Adrenal gland (tissue), 12 donors: ENCODE results near the gene ZNF525. TPM values are rescaled to one million over a fixed set of nuclear protein-coding genes. Genes with fewer than 3 reads are reported as not detected.

Experiments
- DNase-seq, 7 donors: peaks; one replicate each; pipeline ENCODE4 v3.0.0-alpha.2; 2019 to 2020
- H3K27ac ChIP-seq, 5 donors: fragments of 200-600 bp; sonication (generic) in 4 of 5; 1 replicate in 3 of 5; 2 replicates in 2 of 5; pipeline versions ENCODE4 v1.5.1 to v1.8.0; 2016 to 2020; ENCODE audit warnings: mild to moderate bottlenecking in 1 of 5
- H3K27me3 ChIP-seq: fragments of 200-600 bp; 2 replicates; pipeline ENCODE4 v1.8.0; 2021
- H3K36me3 ChIP-seq, 2 donors: fragments of 200-600 bp; replicated peaks in 1 of 2; 1 replicate in 1 of 2; 2 replicates in 1 of 2; pipeline versions ENCODE4 v1.5.1 to v1.8.0; 2018 to 2022
- H3K4me1 ChIP-seq, 2 donors: fragments of 200-600 bp; replicated peaks in 1 of 2; 1 replicate in 1 of 2; 2 replicates in 1 of 2; pipeline versions ENCODE4 v1.5.1 to v1.8.0; 2018 to 2021
- H3K4me3 ChIP-seq, 4 donors: fragments of 200-600 bp; sonication (generic) in 3 of 4; one replicate each; pipeline ENCODE4 v1.5.1; 2016 to 2018
- H3K9me3 ChIP-seq, 3 donors: fragments of 200-600 bp; sonication (generic) in 1 of 3; replicated peaks in 1 of 3; 1 replicate in 2 of 3; 2 replicates in 1 of 3; pipeline versions ENCODE4 v1.5.1 to v1.8.0; 2016 to 2021
- CTCF ChIP-seq, 6 experiments: fragments of 450-650 bp in 4 of 6; fragments of 200-600 bp in 2 of 6; sonication (generic) in 1 of 6; IDR thresholded peaks; 1 replicate in 5 of 6; 2 replicates in 1 of 6; pipeline versions ENCODE4 v1.5.1 to v1.8.0; 2016 to 2021; ENCODE audit warnings: antibody characterized with exemption in 6 of 6, mild to moderate bottlenecking in 2 of 6, moderate library complexity in 1 of 6
- POLR2A ChIP-seq, 2 donors: fragments of 450-650 bp; IDR thresholded peaks; one replicate each; pipeline ENCODE4 v1.6.1; 2017; ENCODE audit warnings: antibody characterized with exemption in 2 of 2, mild to moderate bottlenecking in 2 of 2, moderate library complexity in 1 of 2
- WGBS, 4 donors: extraction: QIAGEN DNeasy Blood & Tissue Kit in 2 of 4; methylation state at CpG; one replicate each; pipeline versions ENCODE4 v1.1.5 to v1.1.7; 2013 to 2017; 5-methylcytosine and 5-hydroxymethylcytosine counted together
- intact Hi-C, 2 donors: fragments of 100-400 bp; cut with DNase I; formaldehyde crosslinking; loops; one replicate each; pipeline versions ENCODE4 v1.14.1 to v1.15.0; 2022 to 2023
- polyA plus RNA-seq, 3 donors: library from polyadenylated mRNA; stranded (reverse); fragments of 200-250 nt in 2 of 3; fragments of 350-450 nt in 1 of 3; fragmentation: Illumina TruSeq in 1 of 3; extraction: RNeasy Lipid Tissue Mini Kit (QIAGEN cat#74804) in 1 of 3; gene quantifications; one replicate each; pipeline ENCODE4 v1.2.3, GENCODE V29; 2013 to 2014
- small RNA-seq, 2 donors: library from RNA; depleted of rRNA; stranded (forward); fragments of <200 nt; gene quantifications; one replicate each; pipeline ENCODE3, GENCODE V24; 2016
- total RNA-seq, 9 donors: library from RNA; depleted of rRNA in 4 of 9; stranded (reverse); fragments of >200 nt in 4 of 9; fragments of 120-200 nt in 1 of 9; fragmentation: NEBNext Ultra II Directional in 1 of 9; extraction: Animal tissue kit (Norgen Biotek cat#: 25700) in 1 of 9; gene quantifications; one replicate each; pipeline versions ENCODE4 v1.1.0 to v1.2.4, GENCODE V29; 2013 to 2023
- donor health status: healthy with polysubstance abuse.
- donor health status: Bipolar disorder and iron deficiency.
- donor health status: DM: yes; HTN: yes; CAD: no.
- donor health status: DM: no; HTN: no; CAD: no.
- donor health status: DM: no; HTN: no; CAD: no.
- donor health status: DM: yes; HTN: yes; CAD: no.

The ZNF525 gene
- total and polyA plus RNA-seq, 12 donors = 3.0 to 22.5 (median 8.8) TPM

GRCh38 chr19:53424968-53425597, 59.6 kb downstream of the ZNF525 start:
- DNase-seq = peak; percentile 76 to 94 (median 85)
- Histone ChIP-seq H3K4me1 (peaks cover 0 to 5% of the 10 kb centered on the region in 2 donors), H3K27ac (peak overlapping the region in 2 of 5 donors; percentile 13 to 81), H3K4me3 (no peak overlapping the region), H3K27me3 (no peaks in the 10 kb centered on the region), H3K9me3 (no peaks in the 10 kb centered on the region), H3K36me3 (no peaks in the 10 kb centered on the region)
- 22 to 25% (median 23%) methylated on average over 7 to 9 of the region's 9 CpGs for WGBS, 4 donors
- intact Hi-C loops = loop anchor here in 1 of 2 donors (10.0 kb wide), 1 partner anchor 90 kb away; no protein-coding TSS in a partner anchor
- TF ChIP-seq CTCF (IDR thresholded peaks at IDR 0.05) (peak; percentile 65 to 86 (median 78)), POLR2A (IDR thresholded peaks at IDR 0.05) (no peak)

DNA sequence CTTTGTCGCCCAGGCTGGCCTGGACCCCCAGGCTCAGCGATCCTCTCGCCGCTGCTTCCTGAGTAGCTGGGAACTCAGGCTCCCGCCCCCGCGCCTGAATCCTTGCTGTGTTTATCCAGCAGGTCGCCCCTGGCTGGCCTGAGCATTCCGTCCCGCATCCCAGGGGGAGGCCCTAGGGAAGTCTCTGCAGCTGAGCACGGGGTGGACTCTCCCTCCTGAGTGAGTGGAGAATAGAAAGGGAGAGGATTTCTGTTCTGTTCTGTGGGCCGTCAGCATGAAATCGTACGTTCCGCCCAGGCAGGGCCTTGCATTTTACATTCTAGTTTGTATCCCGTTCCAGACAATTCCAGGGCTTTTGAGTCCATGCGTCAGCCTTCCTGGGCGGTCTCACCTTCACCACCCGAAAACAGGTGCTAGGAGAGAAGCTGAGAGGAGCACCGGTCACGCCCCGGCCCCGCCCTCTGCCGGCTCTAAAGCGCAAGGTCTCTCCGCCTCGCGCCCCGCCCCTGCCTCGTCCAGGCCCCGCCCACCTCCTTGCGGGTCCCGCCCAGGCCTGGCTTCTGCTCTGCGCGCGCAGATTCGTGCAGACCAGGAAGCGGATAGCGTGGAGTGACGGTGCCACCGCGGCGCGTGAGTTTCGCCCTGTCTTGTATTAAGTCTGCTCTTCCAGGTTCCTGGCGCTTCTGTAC, 66.0 kb downstream of the ZNF525 start, which contains the start of gene ZNF761:
Gene ZNF761 (plus strand): TSS at position 586 of the 689 bp plus-strand sequence. CDS start 15,285 bp downstream, outside the sequence.
- Histone ChIP-seq H3K4me3 (peak within 1 kb of the TSS in 3 of 4 donors; percentile 23 to 70 (median 50)), H3K9me3 (no peaks in the 10 kb centered on the region), H3K36me3 (no peaks in the 10 kb centered on the region), H3K27me3 (no peaks in the 10 kb centered on the region), H3K4me1 (peaks cover 0 to 5% of the 10 kb centered on the region in 2 donors), H3K27ac (peak within 1 kb of the TSS; percentile 53 to 88 (median 70))
- intact Hi-C loops = no loop called here
- 1 to 3% (median 2%) methylated on average over 11 to 46 of the region's 46 CpGs for WGBS, 4 donors
- TF ChIP-seq CTCF (IDR thresholded peaks at IDR 0.05) (peak; percentile 17 to 49 (median 42)), POLR2A (IDR thresholded peaks at IDR 0.05) (peak in 1 of 2 donors; percentile 75)
- peak; percentile 95 to 98 (median 97) for DNase-seq

DNA sequence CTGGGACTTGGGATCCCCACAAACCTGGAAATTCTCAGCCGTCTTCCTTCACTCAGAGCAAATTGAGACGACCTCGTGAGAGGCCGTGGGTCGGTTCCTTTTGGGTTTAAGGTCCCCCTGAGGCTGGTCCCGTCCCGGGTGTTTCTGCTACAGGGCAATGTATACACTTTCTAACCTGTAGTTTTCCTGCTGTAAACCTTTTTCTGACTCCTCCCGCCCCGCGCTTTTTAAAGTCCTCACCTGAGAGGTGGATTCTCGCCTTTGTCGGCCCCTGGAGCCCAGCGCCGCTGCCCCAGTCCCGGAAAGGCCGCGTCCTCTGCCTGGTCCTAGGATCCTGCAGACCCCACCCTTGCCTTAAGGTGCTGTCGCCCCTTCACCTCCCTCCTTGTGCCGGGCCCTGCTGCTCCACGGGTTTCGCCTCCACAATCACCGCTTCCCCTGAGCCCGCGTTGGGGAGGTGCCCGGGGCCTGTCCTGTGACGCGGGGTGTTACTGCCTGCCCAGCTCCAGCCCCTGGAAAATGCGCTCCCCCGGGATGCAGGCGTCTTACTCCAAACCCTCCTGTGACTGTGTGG, 66.7 kb downstream of the ZNF525 start:
- 0 to 1% (median 1%) methylated on average over 25 to 30 of the region's 30 CpGs for WGBS, 4 donors
- H3K4me1 ChIP-seq = peaks cover 0 to 5% of the 10 kb centered on the region in 2 donors
- peak in 4 of 7 donors; percentile 21 to 40 (median 30) for DNase-seq
- H3K27me3 ChIP-seq = no peaks in the 10 kb centered on the region
- TF ChIP-seq POLR2A (IDR thresholded peaks at IDR 0.05) (no peak), CTCF (IDR thresholded peaks at IDR 0.05) (no peak)
- peak overlapping the region in 3 of 4 donors; percentile 23 to 70 (median 50) for H3K4me3 ChIP-seq
- no peaks in the 10 kb centered on the region for H3K9me3 ChIP-seq
- intact Hi-C loops = no loop called here
- no peaks in the 10 kb centered on the region for H3K36me3 ChIP-seq
- peak overlapping the region in 4 of 5 donors; percentile 55 to 75 (median 70) for H3K27ac ChIP-seq

Small RNAs within 50 kb of the gene (small RNA-seq; reads per million reads assigned to genes)
- gene RPL39P36 = 0 reads per million in 2 donors

Other genes with a start within 250 kb of the ZNF525 start
- 10 to 100 TPM; 20.3 to 59.2 (median 38.5) TPM for gene ZNF415, start 232.8 kb upstream of the ZNF525 start, total RNA-seq
- gene ZNF415, start 232.8 kb upstream of the ZNF525 start, polyA plus RNA-seq = 10 to 100 TPM; 17.5 to 45.4 (median 42.0) TPM
- gene ZNF347, start 206.7 kb upstream of the ZNF525 start, total RNA-seq = 10 to 100 TPM in 7 of 9 donors, 1 to 10 TPM in 2; 8.1 to 20.8 (median 14.8) TPM
- gene ZNF347, start 206.7 kb upstream of the ZNF525 start, polyA plus RNA-seq = 10 to 100 TPM in 1 of 3 donors, 1 to 10 TPM in 2; 1.9 to 13.5 (median 4.2) TPM
- gene ZNF665, start 172.3 kb upstream of the ZNF525 start, total RNA-seq = 1 to 10 TPM; 1.2 to 9.3 (median 5.0) TPM
- 1 to 10 TPM; 1.7 to 7.9 (median 1.9) TPM for gene ZNF665, start 172.3 kb upstream of the ZNF525 start, polyA plus RNA-seq
- 10 to 100 TPM in 7 of 9 donors, 1 to 10 TPM in 2; 6.9 to 34.2 (median 20.8) TPM for gene ZNF677, start 110.8 kb upstream of the ZNF525 start, total RNA-seq
- gene ZNF677, start 110.8 kb upstream of the ZNF525 start, polyA plus RNA-seq = 10 to 100 TPM in 1 of 3 donors, 1 to 10 TPM in 2; 6.9 to 22.4 (median 7.6) TPM
- not detected for gene VN1R2, start 107.4 kb upstream of the ZNF525 start, total RNA-seq
- not detected for gene VN1R2, start 107.4 kb upstream of the ZNF525 start, polyA plus RNA-seq
- gene VN1R4, start 98.0 kb upstream of the ZNF525 start, total RNA-seq = not detected
- not detected for gene VN1R4, start 98.0 kb upstream of the ZNF525 start, polyA plus RNA-seq
- gene ZNF845, start 32.0 kb upstream of the ZNF525 start, total RNA-seq = 1 to 10 TPM; 2.9 to 7.6 (median 5.4) TPM
- gene ZNF845, start 32.0 kb upstream of the ZNF525 start, polyA plus RNA-seq = 1 to 10 TPM; 1.5 to 5.2 (median 2.3) TPM
- gene ZNF765, start 29.4 kb downstream of the ZNF525 start, total RNA-seq = 10 to 100 TPM; 11.4 to 24.0 (median 17.3) TPM
- 10 to 100 TPM in 1 of 3 donors, 1 to 10 TPM in 2; 4.3 to 15.1 (median 9.4) TPM for gene ZNF765, start 29.4 kb downstream of the ZNF525 start, polyA plus RNA-seq
- 10 to 100 TPM in 5 of 9 donors, 1 to 10 TPM in 4; 5.8 to 17.0 (median 10.6) TPM for gene ZNF761, start 66.3 kb downstream of the ZNF525 start, total RNA-seq
- gene ZNF761, start 66.3 kb downstream of the ZNF525 start, polyA plus RNA-seq = 10 to 100 TPM; 10.9 to 22.0 (median 11.0) TPM
- 1 to 10 TPM; 1.6 to 6.4 (median 3.1) TPM for gene ZNF813, start 102.0 kb downstream of the ZNF525 start, total RNA-seq
- 1 to 10 TPM in 2 of 3 donors, under 1 TPM in 1; 0.51 to 2.4 (median 1.5) TPM for gene ZNF813, start 102.0 kb downstream of the ZNF525 start, polyA plus RNA-seq
- 100 to 1,000 TPM in 1 of 9 donors, 10 to 100 TPM in 8; 12.4 to 127 (median 25.0) TPM for gene ZNF331, start 172.4 kb downstream of the ZNF525 start, total RNA-seq
- gene ZNF331, start 172.4 kb downstream of the ZNF525 start, polyA plus RNA-seq = 10 to 100 TPM; 17.8 to 47.2 (median 47.1) TPM